Nephron (organoid): Measurements from ENCODE around the gene CDK18.

Experiments
- H3K27ac Mint-ChIP-seq, 3 experiments: 2 replicates each; pipeline ENCODE4 v1.8.0; 2020; ENCODE audit warnings: mixed read lengths in 3 of 3, mild to moderate bottlenecking in 2 of 3, moderate library complexity in 1 of 3
- H3K27me3 Mint-ChIP-seq: 2 replicates; pipeline ENCODE4 v1.8.0; 2021; ENCODE audit warnings: low read depth, mild to moderate bottlenecking, moderate library complexity, mixed read lengths
- H3K36me3 Mint-ChIP-seq: 2 replicates; pipeline ENCODE4 v1.8.0; 2020; ENCODE audit warnings: low read depth, mixed read lengths
- H3K4me1 Mint-ChIP-seq: 2 replicates; pipeline ENCODE4 v1.8.0; 2020; ENCODE audit warnings: mixed read lengths
- H3K4me3 Mint-ChIP-seq, 3 experiments: 2 replicates each; pipeline ENCODE4 v1.8.0; 2020; ENCODE audit warnings: mild to moderate bottlenecking in 3 of 3, mixed read lengths in 3 of 3, moderate library complexity in 2 of 3
- H3K9me3 Mint-ChIP-seq: 2 replicates; pipeline ENCODE4 v1.8.0; 2020; ENCODE audit warnings: mixed read lengths
- CTCF ChIP-seq, 3 experiments: fragments of 200-600 bp; sonication (generic); IDR thresholded peaks; one replicate each; pipeline ENCODE4 v1.5.0; 2021; ENCODE audit warnings: antibody characterized with exemption in 3 of 3; ENCODE audit not compliant: unreplicated experiment in 3 of 3

The CDK18 gene

DNA sequence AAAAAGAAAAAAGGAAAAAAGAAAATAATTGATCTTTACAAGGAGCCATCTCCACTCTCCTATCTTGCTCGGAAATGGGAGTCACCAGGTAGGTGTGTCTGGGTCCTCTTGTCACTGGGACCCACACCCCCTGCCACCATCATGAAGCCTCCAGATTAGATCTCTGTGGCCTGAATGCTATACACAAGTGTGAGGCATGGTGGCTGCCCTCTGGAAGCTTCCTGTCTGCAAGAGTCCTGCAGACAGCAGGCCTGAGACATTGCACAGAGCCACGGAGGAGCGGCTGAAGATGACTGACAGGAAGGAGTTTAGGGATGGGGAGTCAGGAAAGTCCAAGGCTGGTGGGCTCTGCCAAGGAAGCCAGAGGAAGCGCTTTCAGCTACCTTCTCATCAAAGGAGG lies 16.2 kb downstream of the CDK18 start:
- no peak for TF ChIP-seq CTCF (IDR thresholded peaks at IDR 0.05; ENCODE audit: unreplicated experiment in 3 of 3)
- peaks cover 7% of the 10 kb centered on the region for H3K36me3 Mint-ChIP-seq
- peaks cover 15% of the 10 kb centered on the region for H3K27me3 Mint-ChIP-seq
- no peak overlapping the region for H3K4me3 Mint-ChIP-seq
- no peaks in the 10 kb centered on the region for H3K9me3 Mint-ChIP-seq
- peaks cover 40% of the 10 kb centered on the region for H3K4me1 Mint-ChIP-seq
- no peak overlapping the region for H3K27ac Mint-ChIP-seq

- Mint-ChIP-seq H3K36me3 (peaks cover 9% of the 10 kb centered on the region), H3K27ac (no peak overlapping the region), H3K4me3 (no peak overlapping the region), H3K4me1 (peaks cover 32% of the 10 kb centered on the region), H3K27me3 (peaks cover 17% of the 10 kb centered on the region), H3K9me3 (no peaks in the 10 kb centered on the region)
- TF ChIP-seq CTCF (IDR thresholded peaks at IDR 0.05; ENCODE audit: unreplicated experiment in 3 of 3) = no peak
Measured at GRCh38 chr1:205521686-205522085, 17.2 kb downstream of the CDK18 start.

- no peaks in the 10 kb centered on the region for H3K9me3 Mint-ChIP-seq
- H3K27me3 Mint-ChIP-seq = peaks cover 17% of the 10 kb centered on the region
- peaks cover 24% of the 10 kb centered on the region for H3K4me1 Mint-ChIP-seq
- TF ChIP-seq CTCF (IDR thresholded peaks at IDR 0.05; ENCODE audit: unreplicated experiment in 3 of 3) = no peak
- H3K27ac Mint-ChIP-seq = no peak overlapping the region
- H3K4me3 Mint-ChIP-seq = no peak overlapping the region
- H3K36me3 Mint-ChIP-seq = peaks cover 9% of the 10 kb centered on the region
Measured at GRCh38 chr1:205522692-205523091, 18.2 kb downstream of the CDK18 start.

DNA sequence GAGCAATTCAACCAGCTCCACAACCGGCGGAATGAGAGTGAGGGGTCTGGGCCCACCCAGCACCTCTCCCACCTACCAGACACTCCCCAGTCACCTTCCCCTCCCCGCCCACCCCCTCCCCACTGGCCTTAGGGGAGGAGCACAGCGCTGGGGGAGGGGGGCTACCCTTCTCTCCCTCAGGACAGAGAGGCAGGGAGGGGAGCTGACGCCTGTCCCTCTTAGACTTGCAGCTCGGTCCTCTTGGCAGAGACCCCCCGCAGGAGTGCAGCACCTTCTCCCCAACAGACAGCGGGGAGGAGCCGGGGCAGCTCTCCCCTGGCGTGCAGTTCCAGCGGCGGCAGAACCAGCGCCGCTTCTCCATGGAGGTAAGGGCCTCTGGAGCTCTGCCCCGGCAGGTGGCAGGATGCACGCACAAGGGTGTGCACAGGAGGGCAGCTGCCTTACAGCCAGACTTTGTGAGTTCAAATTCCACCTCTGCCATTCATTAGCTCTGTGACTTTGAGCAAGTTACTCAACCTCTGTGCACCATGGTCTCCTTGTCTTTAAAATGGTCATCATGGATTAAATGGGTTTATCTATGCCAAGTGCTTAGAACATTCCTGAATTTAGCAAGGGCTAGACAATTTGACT lies 18.9 kb downstream of the CDK18 start:
- Mint-ChIP-seq H3K36me3 (peaks cover 9% of the 10 kb centered on the region), H3K4me3 (no peak overlapping the region), H3K27me3 (peaks cover 22% of the 10 kb centered on the region), H3K27ac (no peak overlapping the region), H3K4me1 (peaks cover 22% of the 10 kb centered on the region), H3K9me3 (no peaks in the 10 kb centered on the region)
- TF ChIP-seq CTCF (IDR thresholded peaks at IDR 0.05; ENCODE audit: unreplicated experiment in 3 of 3) = no peak

DNA sequence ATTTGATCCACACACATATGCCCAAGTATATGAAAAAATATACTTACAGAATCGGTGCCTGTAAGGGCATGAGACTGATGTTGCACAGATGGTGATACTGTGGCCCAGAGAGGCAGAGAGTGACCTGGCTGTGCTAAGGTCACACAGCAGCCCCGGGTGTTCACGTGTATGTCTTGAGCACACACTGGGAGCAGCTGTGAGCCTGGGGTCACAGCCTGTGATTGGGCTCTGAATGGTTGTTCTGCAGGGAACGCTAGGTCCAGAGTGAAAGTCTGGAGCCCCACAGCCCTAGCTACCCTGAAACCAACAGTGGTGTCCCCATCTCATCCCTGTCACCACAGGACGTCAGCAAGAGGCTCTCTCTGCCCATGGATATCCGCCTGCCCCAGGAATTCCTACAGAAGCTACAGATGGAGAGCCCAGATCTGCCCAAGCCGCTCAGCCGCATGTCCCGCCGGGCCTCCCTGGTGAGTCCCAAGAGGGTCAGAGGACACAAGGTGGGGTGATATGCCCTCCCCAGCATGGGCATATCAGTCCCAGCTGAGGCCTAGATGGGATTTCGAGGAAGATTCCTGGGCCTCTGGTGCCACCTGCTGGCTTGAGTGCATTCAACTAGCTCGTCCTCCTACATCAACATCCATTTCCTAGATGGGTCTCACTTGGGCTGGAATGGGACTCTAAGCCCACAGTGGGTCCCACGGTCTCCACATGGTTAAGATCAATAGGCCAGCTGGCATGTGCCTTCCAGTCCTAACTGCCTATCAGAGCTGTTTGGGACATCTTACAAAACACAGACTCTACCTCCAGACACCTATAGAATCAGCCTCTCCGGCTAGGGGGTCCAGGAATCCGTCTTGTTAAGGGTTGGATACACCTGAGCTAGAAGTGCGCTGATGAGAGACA lies 19.7 kb downstream of the CDK18 start:
- Mint-ChIP-seq H3K36me3 (peaks cover 9% of the 10 kb centered on the region), H3K27ac (no peak overlapping the region), H3K9me3 (no peaks in the 10 kb centered on the region), H3K4me1 (peaks cover 23% of the 10 kb centered on the region), H3K27me3 (peaks cover 24% of the 10 kb centered on the region), H3K4me3 (no peak overlapping the region)
- peak; percentile 69 to 88 (median 82) for TF ChIP-seq CTCF (IDR thresholded peaks at IDR 0.05; ENCODE audit: unreplicated experiment in 3 of 3)
